Measurements from ENCODE around the gene PPP6R3. TPM values are rescaled to one million over a fixed set of nuclear protein-coding genes. Genes with fewer than 3 reads are reported as not detected.

PPP6R3 gene
- total RNA-seq, 5 donors from 2014 or later (not counting 1 experiment from before 2014, with no cell fraction given), result 106 to 147 (median 118) TPM

DNA sequence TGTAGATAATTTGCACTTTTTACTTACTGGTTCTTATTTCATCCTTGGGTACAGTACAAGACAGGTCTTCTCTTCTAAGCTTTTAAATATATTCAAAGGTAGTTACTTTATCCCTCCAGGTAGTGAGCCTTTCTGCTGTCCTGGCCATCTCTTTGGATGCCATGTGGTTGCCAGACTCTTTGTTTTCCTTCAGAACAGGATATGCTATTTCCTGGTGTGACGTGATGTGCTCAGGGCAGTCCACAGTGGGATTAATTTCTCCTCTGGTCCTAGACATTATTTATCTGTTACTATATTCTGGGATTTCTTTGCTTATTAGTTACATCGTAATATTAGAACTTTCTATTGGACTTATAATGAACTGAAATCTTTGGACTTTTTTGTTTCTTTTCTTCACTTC lies 63.7 kb downstream of the PPP6R3 start:
- H3K27me3 Mint-ChIP-seq, result no peaks in the 10 kb centered on the region
- Histone ChIP-seq H3K36me3 (ENCODE audit: control insufficient read depth in 2 of 2, extremely low read depth in 1 of 2, insufficient read depth in 1 of 2, low read length in 1 of 2) (peaks cover 2 to 74% of the 10 kb centered on the region in 2 donors), H3K4me3 (ENCODE audit: control insufficient read depth in 1 of 2, extremely low read depth in 1 of 2, low read length in 1 of 2) (no peak overlapping the region), H3K9me3 (no peaks in the 10 kb centered on the region), H3K27ac (ENCODE audit: low read length) (no peak overlapping the region), H3K4me1 (ENCODE audit: control insufficient read depth in 1 of 2, extremely low read depth in 1 of 2, insufficient read depth in 2 of 2, low read length in 2 of 2) (peaks cover 20 to 26% of the 10 kb centered on the region in 2 experiments), H3K27me3 (replicated peaks in 1 of 2; ENCODE audit: control insufficient read depth in 2 of 2, extremely low read depth in 1 of 2, insufficient read depth in 2 of 2, low read length in 1 of 2) (no peaks in the 10 kb centered on the region)
- DNase-seq, result no peak
- peaks cover 76% of the 10 kb centered on the region for H3K36me3 Mint-ChIP-seq
- peak overlapping the region; percentile 65 to 78 for H3K27ac Mint-ChIP-seq
- H3K4me1 Mint-ChIP-seq, result peaks cover 85 to 90% (median 89%) of the 10 kb centered on the region in 3 donors
- H3K9me3 Mint-ChIP-seq, result no peaks in the 10 kb centered on the region
- no peak overlapping the region for H3K4me3 Mint-ChIP-seq
- no peak for ATAC-seq (replicated peaks in 1 of 4)
- CTCF ChIA-PET, result interaction anchor here in 1 of 2 donors (1.1 kb wide), 1 partner anchor 12 kb away, joined by 4 read pairs; no protein-coding TSS in a partner anchor
- WGBS (ENCODE audit: insufficient coverage), result no CpG with 5 or more reads among the region's 2 CpGs
- POLR2A ChIA-PET, result no interaction called here

DNA sequence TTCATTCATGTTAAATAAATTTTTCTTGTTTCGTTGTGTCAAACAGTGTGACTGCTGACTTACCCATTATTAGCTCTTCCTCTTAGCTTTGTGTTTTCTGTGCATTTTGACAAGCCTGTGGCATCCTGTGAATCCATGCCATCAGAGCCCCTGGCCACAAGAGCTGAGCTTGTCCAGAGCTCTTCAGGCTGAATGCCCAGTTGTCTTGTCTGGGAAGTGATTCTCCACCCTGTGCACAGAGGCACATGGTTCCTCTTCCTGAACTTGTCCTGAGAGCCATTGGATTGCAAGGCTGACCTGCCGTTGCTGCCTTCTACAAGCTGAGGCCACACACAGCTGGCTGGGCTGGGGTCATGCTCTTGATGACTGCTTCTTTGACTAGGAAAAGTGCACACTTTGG lies 64.1 kb downstream of the PPP6R3 start:
- no peaks in the 10 kb centered on the region for H3K9me3 Mint-ChIP-seq
- ATAC-seq (replicated peaks in 1 of 4) (no peak), DNase-seq (no peak)
- Histone ChIP-seq H3K36me3 (ENCODE audit: control insufficient read depth in 2 of 2, extremely low read depth in 1 of 2, insufficient read depth in 1 of 2, low read length in 1 of 2) (peaks cover 2 to 74% of the 10 kb centered on the region in 2 donors), H3K27me3 (replicated peaks in 1 of 2; ENCODE audit: control insufficient read depth in 2 of 2, extremely low read depth in 1 of 2, insufficient read depth in 2 of 2, low read length in 1 of 2) (no peaks in the 10 kb centered on the region), H3K4me1 (ENCODE audit: control insufficient read depth in 1 of 2, extremely low read depth in 1 of 2, insufficient read depth in 2 of 2, low read length in 2 of 2) (peaks cover 20 to 27% of the 10 kb centered on the region in 2 experiments), H3K9me3 (no peaks in the 10 kb centered on the region), H3K27ac (ENCODE audit: low read length) (no peak overlapping the region), H3K4me3 (ENCODE audit: control insufficient read depth in 1 of 2, extremely low read depth in 1 of 2, low read length in 1 of 2) (no peak overlapping the region)
- H3K27me3 Mint-ChIP-seq, result no peaks in the 10 kb centered on the region
- CTCF ChIA-PET, result interaction anchor here in 1 of 2 donors (1.1 kb wide), 1 partner anchor 13 kb away, joined by 4 read pairs; no protein-coding TSS in a partner anchor
- peak overlapping the region; percentile 65 to 78 for H3K27ac Mint-ChIP-seq
- H3K36me3 Mint-ChIP-seq, result peaks cover 76% of the 10 kb centered on the region
- POLR2A ChIA-PET, result no interaction called here
- peaks cover 89 to 93% (median 93%) of the 10 kb centered on the region in 3 donors for H3K4me1 Mint-ChIP-seq
- peak overlapping the region in 1 of 3 donors; percentile 33 for H3K4me3 Mint-ChIP-seq
- WGBS (ENCODE audit: insufficient coverage), result 100% methylated on average over 1 of the region's 2 CpGs

GRCh38 chr11:68525336-68525735 lies 64.8 kb downstream of the PPP6R3 start:
- Histone ChIP-seq H3K4me3 (ENCODE audit: control insufficient read depth in 1 of 2, extremely low read depth in 1 of 2, low read length in 1 of 2) (no peak overlapping the region), H3K4me1 (ENCODE audit: control insufficient read depth in 1 of 2, extremely low read depth in 1 of 2, insufficient read depth in 2 of 2, low read length in 2 of 2) (peaks cover 20 to 27% of the 10 kb centered on the region in 2 experiments), H3K27ac (ENCODE audit: low read length) (no peak overlapping the region), H3K9me3 (no peaks in the 10 kb centered on the region), H3K27me3 (replicated peaks in 1 of 2; ENCODE audit: control insufficient read depth in 2 of 2, extremely low read depth in 1 of 2, insufficient read depth in 2 of 2, low read length in 1 of 2) (no peaks in the 10 kb centered on the region), H3K36me3 (ENCODE audit: control insufficient read depth in 2 of 2, extremely low read depth in 1 of 2, insufficient read depth in 1 of 2, low read length in 1 of 2) (peaks cover 2 to 74% of the 10 kb centered on the region in 2 donors)
- H3K4me3 Mint-ChIP-seq, result no peak overlapping the region
- peak overlapping the region in 1 of 2 donors; percentile 65 for H3K27ac Mint-ChIP-seq
- POLR2A ChIA-PET, result interaction anchor here in 1 of 2 donors (0.5 kb wide), 1 partner anchor 36 kb away, joined by 5 read pairs; no protein-coding TSS in a partner anchor
- ATAC-seq (replicated peaks in 1 of 4), result no peak
- H3K36me3 Mint-ChIP-seq, result peaks cover 79% of the 10 kb centered on the region
- H3K27me3 Mint-ChIP-seq, result no peaks in the 10 kb centered on the region
- CTCF ChIA-PET, result interaction anchor here in 1 of 2 donors (1.1 kb wide), 1 partner anchor 13 kb away, joined by 4 read pairs; no protein-coding TSS in a partner anchor
- H3K9me3 Mint-ChIP-seq, result no peaks in the 10 kb centered on the region
- DNase-seq, result no peak
- WGBS (ENCODE audit: insufficient coverage), result 100% methylated on average over 1 of the region's 3 CpGs
- peaks cover 94 to 97% (median 96%) of the 10 kb centered on the region in 3 donors for H3K4me1 Mint-ChIP-seq

DNA sequence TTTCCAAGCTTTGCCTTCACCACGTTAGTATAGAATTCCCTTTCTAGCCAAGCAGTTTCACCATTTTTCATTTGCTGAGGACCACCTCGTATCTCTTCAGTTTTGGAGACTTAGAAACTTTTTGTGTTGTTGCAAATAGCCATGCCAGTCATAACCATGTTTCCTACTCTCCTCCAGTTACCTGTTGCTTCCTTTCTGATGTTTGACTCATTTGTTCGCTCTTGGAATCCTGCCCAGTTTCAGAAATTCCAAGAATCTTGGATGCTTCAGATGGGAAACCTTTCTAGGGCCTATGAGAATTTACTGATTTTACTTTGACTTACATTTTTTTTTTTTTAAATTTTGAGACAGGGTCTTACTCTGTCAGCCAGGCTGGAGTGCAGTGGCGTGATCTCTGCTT lies 65.4 kb downstream of the PPP6R3 start:
- Mint-ChIP-seq H3K27ac (peak overlapping the region; percentile 50 to 62), H3K36me3 (peaks cover 80% of the 10 kb centered on the region), H3K27me3 (no peaks in the 10 kb centered on the region), H3K9me3 (no peaks in the 10 kb centered on the region), H3K4me3 (no peak overlapping the region), H3K4me1 (peaks cover 95 to 97% (median 96%) of the 10 kb centered on the region in 3 donors)
- Histone ChIP-seq H3K36me3 (ENCODE audit: control insufficient read depth in 2 of 2, extremely low read depth in 1 of 2, insufficient read depth in 1 of 2, low read length in 1 of 2) (peaks cover 2 to 71% of the 10 kb centered on the region in 2 donors), H3K27me3 (replicated peaks in 1 of 2; ENCODE audit: control insufficient read depth in 2 of 2, extremely low read depth in 1 of 2, insufficient read depth in 2 of 2, low read length in 1 of 2) (no peaks in the 10 kb centered on the region), H3K4me1 (ENCODE audit: control insufficient read depth in 1 of 2, extremely low read depth in 1 of 2, insufficient read depth in 2 of 2, low read length in 2 of 2) (peaks cover 20 to 27% of the 10 kb centered on the region in 2 experiments), H3K9me3 (no peaks in the 10 kb centered on the region), H3K4me3 (ENCODE audit: control insufficient read depth in 1 of 2, extremely low read depth in 1 of 2, low read length in 1 of 2) (no peak overlapping the region), H3K27ac (ENCODE audit: low read length) (no peak overlapping the region)
- POLR2A ChIA-PET, result interaction anchor here in 1 of 2 donors (0.5 kb wide), 1 partner anchor 37 kb away, joined by 5 read pairs; no protein-coding TSS in a partner anchor
- DNase-seq, result no peak
- no peak for ATAC-seq (replicated peaks in 1 of 4)
- CTCF ChIA-PET, result no interaction called here
- WGBS (ENCODE audit: insufficient coverage), result 95% methylated on average over 3 of the region's 4 CpGs

DNA sequence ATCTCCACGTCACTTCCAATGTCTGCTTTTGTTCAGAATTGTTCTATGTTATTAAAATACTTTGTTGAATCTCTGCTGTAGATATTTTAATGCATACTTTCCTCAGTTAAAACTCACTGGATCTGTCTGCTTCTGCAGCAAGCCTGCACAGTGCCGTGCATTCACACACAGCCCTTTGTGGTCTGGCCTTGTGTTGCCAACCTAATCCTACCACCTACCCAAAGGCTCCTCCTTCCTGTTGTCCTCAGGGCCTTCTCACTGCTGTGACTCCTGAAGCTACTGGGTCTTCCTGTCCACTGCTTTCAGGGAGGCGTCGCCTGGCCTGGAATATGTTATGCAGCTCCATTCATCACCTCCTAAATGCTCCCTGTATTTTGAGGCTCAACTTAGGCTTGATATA lies 67.0 kb downstream of the PPP6R3 start:
- ChIA-PET POLR2A (no interaction called here), CTCF (no interaction called here)
- Mint-ChIP-seq H3K27ac (peak overlapping the region; percentile 62 to 85), H3K4me1 (peaks cover 93 to 95% (median 94%) of the 10 kb centered on the region in 3 donors), H3K27me3 (no peaks in the 10 kb centered on the region), H3K9me3 (no peaks in the 10 kb centered on the region), H3K36me3 (peaks cover 68% of the 10 kb centered on the region), H3K4me3 (peak overlapping the region in 1 of 3 donors; percentile 53)
- ATAC-seq (replicated peaks in 1 of 4) (peak in 3 of 4 experiments; percentile 37 to 61 (median 60)), DNase-seq (peak in 1 of 35 experiments; percentile 6)
- peaks cover 0 to 62% of the 10 kb centered on the region in 2 donors for H3K36me3 ChIP-seq (ENCODE audit: control insufficient read depth in 2 of 2, extremely low read depth in 1 of 2, insufficient read depth in 1 of 2, low read length in 1 of 2)
- no peak overlapping the region for H3K4me3 ChIP-seq (ENCODE audit: control insufficient read depth in 1 of 2, extremely low read depth in 1 of 2, low read length in 1 of 2)
- no peaks in the 10 kb centered on the region for H3K9me3 ChIP-seq
- 50% methylated on average over 1 of the region's 4 CpGs for WGBS (ENCODE audit: insufficient coverage)
- no peaks in the 10 kb centered on the region for H3K27me3 ChIP-seq (replicated peaks in 1 of 2; ENCODE audit: control insufficient read depth in 2 of 2, extremely low read depth in 1 of 2, insufficient read depth in 2 of 2, low read length in 1 of 2)
- peaks cover 20 to 27% of the 10 kb centered on the region in 2 experiments for H3K4me1 ChIP-seq (ENCODE audit: control insufficient read depth in 1 of 2, extremely low read depth in 1 of 2, insufficient read depth in 2 of 2, low read length in 2 of 2)
- no peak overlapping the region for H3K27ac ChIP-seq (ENCODE audit: low read length)

DNA sequence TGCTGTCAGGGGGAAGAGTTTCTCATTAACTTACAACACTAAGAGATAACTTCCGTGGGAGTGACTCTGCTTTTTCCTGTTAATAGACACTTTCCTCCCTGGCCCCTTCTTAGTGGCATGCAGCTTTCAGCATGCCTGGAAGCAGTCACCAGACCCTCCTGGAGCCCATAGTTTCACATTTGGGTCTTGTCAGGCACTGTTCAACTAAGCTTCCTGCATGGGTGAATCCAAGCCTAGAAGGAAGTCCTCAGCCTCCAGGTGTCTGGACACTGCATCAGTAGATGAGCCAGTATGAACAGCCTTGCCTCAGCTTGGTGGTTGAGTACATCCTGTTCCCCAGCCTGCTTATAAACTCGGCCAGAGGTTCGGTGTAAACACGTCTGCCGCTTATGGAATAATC lies 68.1 kb downstream of the PPP6R3 start:
- Mint-ChIP-seq H3K36me3 (peaks cover 60% of the 10 kb centered on the region), H3K27me3 (no peaks in the 10 kb centered on the region), H3K27ac (peak overlapping the region; percentile 62 to 72), H3K4me3 (peak overlapping the region in 1 of 3 donors; percentile 53), H3K4me1 (peaks cover 91 to 95% (median 92%) of the 10 kb centered on the region in 3 donors), H3K9me3 (no peaks in the 10 kb centered on the region)
- CTCF ChIA-PET, result interaction anchor here in 1 of 2 donors (0.6 to 0.8 kb wide), 3 partner anchors 23 to 151 kb away, joined by 3 to 4 read pairs (median 3); no protein-coding TSS in a partner anchor
- ATAC-seq (replicated peaks in 1 of 4), result peak; percentile 59 to 84 (median 80)
- WGBS (ENCODE audit: insufficient coverage), result 7% methylated on average over 3 of the region's 5 CpGs
- no peaks in the 10 kb centered on the region for H3K27me3 ChIP-seq (replicated peaks in 1 of 2; ENCODE audit: control insufficient read depth in 2 of 2, extremely low read depth in 1 of 2, insufficient read depth in 2 of 2, low read length in 1 of 2)
- peak in 18 of 35 experiments; percentile 9 to 40 (median 17) for DNase-seq
- H3K4me1 ChIP-seq (ENCODE audit: control insufficient read depth in 1 of 2, extremely low read depth in 1 of 2, insufficient read depth in 2 of 2, low read length in 2 of 2), result peaks cover 21 to 29% of the 10 kb centered on the region in 2 experiments
- H3K9me3 ChIP-seq, result no peaks in the 10 kb centered on the region
- peaks cover 0 to 59% of the 10 kb centered on the region in 2 donors for H3K36me3 ChIP-seq (ENCODE audit: control insufficient read depth in 2 of 2, extremely low read depth in 1 of 2, insufficient read depth in 1 of 2, low read length in 1 of 2)
- peak overlapping the region; percentile 32 for H3K27ac ChIP-seq (ENCODE audit: low read length)
- no peak overlapping the region for H3K4me3 ChIP-seq (ENCODE audit: control insufficient read depth in 1 of 2, extremely low read depth in 1 of 2, low read length in 1 of 2)
- POLR2A ChIA-PET, result interaction anchor here in 1 of 2 donors (0.7 kb wide), 1 partner anchor 22 kb away, joined by 3 read pairs; no protein-coding TSS in a partner anchor
